GM21576 (cell line): ENCODE data around the gene URI1.

Experiments
- ATAC-seq: cut with Tn5 transposase; IDR thresholded peaks from one replicate; pipeline ENCODE4 v1.9.1; 2021; ENCODE audit warnings: mild to moderate bottlenecking, moderate library complexity; ENCODE audit not compliant: unreplicated experiment

URI1 gene

GRCh38 chr19:30052122-30053075 lies 110.4 kb downstream of the URI1 start:
- ATAC-seq, result no peak

DNA sequence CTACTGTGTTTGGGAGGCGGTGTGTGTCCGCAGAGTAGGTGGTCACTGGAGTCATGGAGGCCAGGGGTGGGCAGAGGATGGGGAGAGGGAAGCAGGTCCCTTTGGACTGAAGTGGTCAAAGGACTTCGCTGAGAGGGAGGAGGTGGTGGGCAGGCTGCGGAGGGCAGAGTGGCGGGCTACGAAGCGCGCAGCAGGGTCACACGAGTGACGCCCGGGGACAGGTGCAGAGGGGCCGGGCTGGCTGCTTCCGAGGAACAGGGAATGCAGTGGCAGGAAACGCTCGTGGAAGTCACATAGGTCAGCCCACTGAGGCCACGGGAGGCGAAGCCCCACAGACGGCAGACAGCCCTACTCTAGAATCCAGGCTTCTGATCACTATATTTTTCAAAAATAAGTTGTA lies 111.5 kb downstream of the URI1 start:
- no peak for ATAC-seq

GRCh38 chr19:30054210-30054609 lies 112.2 kb downstream of the URI1 start:
- ATAC-seq, result no peak

GRCh38 chr19:30056580-30056979 lies 114.5 kb downstream of the URI1 start:
- ATAC-seq, result no peak

- no peak for ATAC-seq
These were observed 117.9 kb downstream of the URI1 start for GRCh38 chr19:30059741-30060457.

DNA sequence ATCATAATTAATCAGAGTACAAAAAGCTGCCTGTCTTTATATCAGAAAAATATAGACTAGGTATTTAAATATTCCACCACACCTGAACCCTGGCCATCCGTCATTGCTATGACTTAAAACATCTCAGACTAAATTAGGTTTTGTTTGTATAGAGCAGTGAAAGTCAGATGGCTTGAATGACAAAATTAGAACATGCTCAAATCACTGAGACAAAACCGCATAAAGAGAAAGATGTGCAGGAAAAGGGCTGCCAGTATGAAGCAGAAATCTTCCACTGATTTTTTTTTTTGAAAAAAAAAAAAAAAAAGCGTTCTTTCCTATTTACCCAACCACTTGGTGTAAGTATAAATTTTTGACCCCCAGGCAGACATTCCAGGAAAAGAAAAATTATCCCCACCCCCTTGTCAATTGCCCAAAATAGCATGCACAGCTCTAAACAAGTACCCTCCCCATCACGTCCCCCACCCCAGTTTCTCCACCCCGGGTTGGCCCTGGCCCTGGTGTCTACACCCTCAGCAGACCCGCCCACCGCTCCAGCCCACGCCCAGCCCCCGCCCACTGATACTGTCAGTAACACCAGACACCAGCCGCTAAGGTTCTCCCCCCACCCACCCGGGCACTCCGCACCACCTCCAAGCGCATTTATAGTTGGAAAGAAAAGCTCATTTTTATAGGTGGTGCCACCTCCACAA lies 118.6 kb downstream of the URI1 start:
- no peak for ATAC-seq

- no peak for ATAC-seq
These were observed 119.4 kb downstream of the URI1 start for GRCh38 chr19:30061223-30062064.

- no peak for ATAC-seq
These were observed 120.2 kb downstream of the URI1 start for GRCh38 chr19:30062065-30062906.

- no peak for ATAC-seq
These were observed 121.0 kb downstream of the URI1 start for GRCh38 chr19:30062907-30063649.

- ATAC-seq, result no peak
These were observed 121.8 kb downstream of the URI1 start for GRCh38 chr19:30063650-30064347.

GRCh38 chr19:30064348-30064699 lies 122.3 kb downstream of the URI1 start:
- no peak for ATAC-seq

GRCh38 chr19:30064771-30065494 lies 122.9 kb downstream of the URI1 start:
- no peak for ATAC-seq

DNA sequence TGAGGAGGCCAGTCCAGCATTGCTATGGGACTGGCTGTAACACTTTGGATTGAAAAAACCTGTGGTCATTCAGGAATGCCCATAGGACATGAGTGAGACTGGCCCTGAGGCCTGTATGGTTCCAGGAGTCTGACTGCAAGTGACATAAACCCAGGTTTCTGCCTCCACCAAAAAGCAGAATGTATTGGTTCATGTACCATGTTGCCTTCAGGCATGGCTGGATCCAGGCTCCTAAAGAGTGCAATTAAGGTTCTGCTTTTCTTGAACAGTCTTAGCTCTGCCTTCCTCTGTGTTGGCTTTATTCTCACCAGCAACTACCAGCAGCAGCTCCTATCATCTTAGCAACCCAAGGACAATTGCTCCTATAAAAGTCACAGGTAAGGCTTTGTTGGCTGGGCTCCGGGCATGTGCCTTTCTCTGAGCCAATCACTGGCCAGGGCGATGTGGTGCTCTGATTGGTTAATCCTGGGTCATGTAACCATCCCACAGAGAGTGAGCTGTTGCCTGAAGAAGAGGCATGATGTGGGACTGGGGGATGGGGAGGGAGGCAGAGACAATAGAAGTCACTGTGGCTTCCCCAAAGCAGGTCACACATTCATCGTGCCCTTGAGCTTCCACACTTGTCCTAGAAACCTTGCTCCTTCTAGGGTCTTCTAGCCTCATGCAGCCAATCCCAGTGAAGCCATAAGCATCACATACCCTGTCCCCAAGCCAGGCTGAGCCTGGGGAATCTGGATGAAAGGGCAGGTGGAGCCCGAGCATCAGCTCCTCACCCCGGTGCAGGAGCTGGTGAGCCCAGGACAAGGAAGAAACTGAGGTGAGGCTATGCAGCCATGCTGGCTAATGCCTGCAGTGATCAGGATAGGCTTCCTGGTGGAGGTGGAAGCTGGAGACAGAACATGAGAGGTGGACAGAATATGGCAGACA lies 123.9 kb downstream of the URI1 start:
- no peak for ATAC-seq
